Adrenal gland (tissue), 5 donors: Measurements from ENCODE around the gene EBF3.

Source experiments
- CTCF ChIP-seq, 6 experiments: fragments of 450-650 bp in 4 of 6; fragments of 200-600 bp in 2 of 6; sonication (generic) in 1 of 6; IDR thresholded peaks; 1 replicate in 5 of 6; 2 replicates in 1 of 6; pipeline versions ENCODE4 v1.5.1 to v1.8.0; 2016 to 2021; ENCODE audit warnings: antibody characterized with exemption in 6 of 6, mild to moderate bottlenecking in 2 of 6, moderate library complexity in 1 of 6
- POLR2A ChIP-seq, 2 donors: fragments of 450-650 bp; IDR thresholded peaks; one replicate each; pipeline ENCODE4 v1.6.1; 2017; ENCODE audit warnings: antibody characterized with exemption in 2 of 2, mild to moderate bottlenecking in 2 of 2, moderate library complexity in 1 of 2
- donor health status: DM: no; HTN: no; CAD: no.

GRCh38 chr10:129849452-129849750 is 114.7 kb downstream of the EBF3 start:
- no peak for TF ChIP-seq CTCF (IDR thresholded peaks at IDR 0.05)
- TF ChIP-seq POLR2A (IDR thresholded peaks at IDR 0.05), result no peak
